ENCODE results near the gene ARPC4. TPM values are rescaled to one million over a fixed set of nuclear protein-coding genes. Genes with fewer than 3 reads are reported as not detected.

Gene ARPC4
- total and polyA plus RNA-seq, 2 donors (not counting 3 experiments of a cell fraction or from before 2014, with no cell fraction given), result 181 to 197 TPM

DNA sequence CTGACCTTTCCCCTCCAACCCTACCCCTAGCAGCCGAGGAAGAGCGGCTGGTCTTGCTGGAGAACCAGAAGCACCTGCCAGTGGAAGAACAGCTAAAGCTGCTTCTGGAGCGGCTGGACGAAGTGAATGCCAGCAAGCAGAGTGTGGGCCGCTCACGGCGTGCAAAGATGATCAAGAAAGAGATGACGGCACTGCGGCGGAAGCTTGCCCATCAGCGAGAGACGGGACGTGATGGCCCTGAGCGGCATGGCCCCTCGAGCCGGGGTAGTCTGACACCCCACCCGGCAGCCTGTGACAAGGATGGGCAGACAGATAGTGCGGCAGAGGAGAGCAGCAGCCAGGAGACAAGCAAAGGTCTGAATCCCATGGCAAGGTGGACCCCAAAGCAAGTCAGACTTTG is 49.3 kb upstream of the ARPC4 start:
- ChIA-PET CTCF (no interaction called here), POLR2A (no interaction called here)
- intact Hi-C loops (cut with micrococcal nuclease), result no loop called here
- FAIRE-seq, result no peak
- no peak overlapping the region for H3K4me3 ChIP-seq (replicated peaks in 1 of 3; ENCODE audit: insufficient read depth in 1 of 3, low read depth in 1 of 3, low read length in 3 of 3)
- dilution Hi-C loops (cut with MboI; ENCODE audit: extremely low pct_ligation_motif_present, low sequenced_read_pairs), result no loop called here
- no peaks in the 10 kb centered on the region for H3K79me2 ChIP-seq (ENCODE audit: control insufficient read depth, insufficient read depth, low read length)
- no TSS peak for BruUV-seq (replicated peaks)
- peaks cover 37 to 84% of the 10 kb centered on the region in 2 experiments for H3K36me3 ChIP-seq (ENCODE audit: control insufficient read depth in 2 of 2, extremely low read depth in 1 of 2, insufficient read depth in 2 of 2, low read length in 2 of 2)
- no peak overlapping the region for H2AFZ ChIP-seq (ENCODE audit: low read depth, low read length)
- no peak for DNase-seq (ENCODE audit: low read depth, low spot score)
- H3K27ac ChIP-seq (ENCODE audit: insufficient read depth, low read depth, low read length), result no peak overlapping the region
- no peaks in the 10 kb centered on the region for H4K20me1 ChIP-seq (replicated peaks; ENCODE audit: control insufficient read depth, extremely low read depth, insufficient read depth, low read length)
- H3K4me2 ChIP-seq (ENCODE audit: insufficient read depth, low read length), result no peak overlapping the region
- H3K9me3 ChIP-seq (replicated peaks; ENCODE audit: control insufficient read depth, insufficient read depth, low read length), result no peaks in the 10 kb centered on the region
- peaks cover 16% of the 10 kb centered on the region for H3K4me1 ChIP-seq (ENCODE audit: control insufficient read depth, extremely low read depth, insufficient read depth, low read length)
- H3K27me3 ChIP-seq (ENCODE audit: control insufficient read depth in 2 of 2, insufficient read depth in 2 of 2, low read length in 2 of 2), result no peaks in the 10 kb centered on the region
- TF ChIP-seq, protein P1, sequence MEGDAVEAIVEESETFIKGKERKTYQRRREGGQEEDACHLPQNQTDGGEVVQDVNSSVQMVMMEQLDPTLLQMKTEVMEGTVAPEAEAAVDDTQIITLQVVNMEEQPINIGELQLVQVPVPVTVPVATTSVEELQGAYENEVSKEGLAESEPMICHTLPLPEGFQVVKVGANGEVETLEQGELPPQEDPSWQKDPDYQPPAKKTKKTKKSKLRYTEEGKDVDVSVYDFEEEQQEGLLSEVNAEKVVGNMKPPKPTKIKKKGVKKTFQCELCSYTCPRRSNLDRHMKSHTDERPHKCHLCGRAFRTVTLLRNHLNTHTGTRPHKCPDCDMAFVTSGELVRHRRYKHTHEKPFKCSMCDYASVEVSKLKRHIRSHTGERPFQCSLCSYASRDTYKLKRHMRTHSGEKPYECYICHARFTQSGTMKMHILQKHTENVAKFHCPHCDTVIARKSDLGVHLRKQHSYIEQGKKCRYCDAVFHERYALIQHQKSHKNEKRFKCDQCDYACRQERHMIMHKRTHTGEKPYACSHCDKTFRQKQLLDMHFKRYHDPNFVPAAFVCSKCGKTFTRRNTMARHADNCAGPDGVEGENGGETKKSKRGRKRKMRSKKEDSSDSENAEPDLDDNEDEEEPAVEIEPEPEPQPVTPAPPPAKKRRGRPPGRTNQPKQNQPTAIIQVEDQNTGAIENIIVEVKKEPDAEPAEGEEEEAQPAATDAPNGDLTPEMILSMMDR (IDR thresholded peaks at IDR 0.05; ENCODE audit: extremely low read depth in 1 of 2, insufficient read depth in 1 of 2, low read depth in 1 of 2, low read length in 2 of 2), result no peak
- TF ChIP-seq EZH2 (IDR thresholded peaks at IDR 0.05; ENCODE audit: borderline replicate concordance, low read depth, low read length, severe bottlenecking) (no peak), POLR2A (IDR thresholded peaks at IDR 0.05; ENCODE audit: low read depth, low read length) (no peak)
- no peaks in the 10 kb centered on the region for H3K9me1 ChIP-seq (replicated peaks; ENCODE audit: control insufficient read depth, extremely low read depth, insufficient read depth, low read length)
- no peak overlapping the region for H3K9ac ChIP-seq (replicated peaks; ENCODE audit: extremely low read depth, insufficient read depth, low read length)

DNA sequence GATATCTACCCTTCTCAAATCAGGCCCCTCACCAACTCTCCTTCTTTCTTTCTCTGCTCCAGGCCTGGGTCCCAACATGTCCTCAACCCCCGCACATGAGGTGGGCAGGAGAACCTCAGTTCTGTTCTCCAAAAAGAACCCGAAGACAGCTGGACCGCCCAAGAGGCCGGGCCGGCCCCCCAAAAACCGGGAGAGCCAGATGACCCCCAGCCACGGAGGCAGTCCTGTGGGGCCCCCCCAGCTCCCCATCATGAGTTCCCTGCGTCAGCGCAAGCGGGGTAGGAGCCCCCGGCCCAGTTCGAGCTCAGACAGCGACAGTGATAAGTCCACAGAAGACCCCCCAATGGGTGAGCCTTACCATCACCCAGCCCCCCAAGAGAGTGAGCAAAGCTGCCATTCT is 48.7 kb upstream of the ARPC4 start:
- peaks cover 18% of the 10 kb centered on the region for H3K4me1 ChIP-seq (ENCODE audit: control insufficient read depth, extremely low read depth, insufficient read depth, low read length)
- dilution Hi-C loops (cut with MboI; ENCODE audit: extremely low pct_ligation_motif_present, low sequenced_read_pairs) (no loop called here), intact Hi-C loops (cut with micrococcal nuclease) (no loop called here)
- no peaks in the 10 kb centered on the region for H3K27me3 ChIP-seq (ENCODE audit: control insufficient read depth in 2 of 2, insufficient read depth in 2 of 2, low read length in 2 of 2)
- no peak overlapping the region for H3K4me3 ChIP-seq (replicated peaks in 1 of 3; ENCODE audit: insufficient read depth in 1 of 3, low read depth in 1 of 3, low read length in 3 of 3)
- H3K9me3 ChIP-seq (replicated peaks; ENCODE audit: control insufficient read depth, insufficient read depth, low read length), result no peaks in the 10 kb centered on the region
- H3K79me2 ChIP-seq (ENCODE audit: control insufficient read depth, insufficient read depth, low read length), result no peaks in the 10 kb centered on the region
- H3K9me1 ChIP-seq (replicated peaks; ENCODE audit: control insufficient read depth, extremely low read depth, insufficient read depth, low read length), result no peaks in the 10 kb centered on the region
- peaks cover 34 to 79% of the 10 kb centered on the region in 2 experiments for H3K36me3 ChIP-seq (ENCODE audit: control insufficient read depth in 2 of 2, extremely low read depth in 1 of 2, insufficient read depth in 2 of 2, low read length in 2 of 2)
- H4K20me1 ChIP-seq (replicated peaks; ENCODE audit: control insufficient read depth, extremely low read depth, insufficient read depth, low read length), result no peaks in the 10 kb centered on the region
- H3K4me2 ChIP-seq (ENCODE audit: insufficient read depth, low read length), result no peak overlapping the region
- POLR2A ChIA-PET, result interaction anchor here (0.7 kb wide), 1 partner anchor 43 kb away, joined by 8 read pairs; no protein-coding TSS in a partner anchor
- DNase-seq (ENCODE audit: low read depth, low spot score), result no peak
- CTCF ChIA-PET, result interaction anchor here (1.1 kb wide), 1 partner anchor 13 kb away, joined by 3 read pairs; the partner anchor contains the start of gene BRPF1
- no TSS peak for BruUV-seq (replicated peaks)
- no peak overlapping the region for H3K27ac ChIP-seq (ENCODE audit: insufficient read depth, low read depth, low read length)
- no peak overlapping the region for H3K9ac ChIP-seq (replicated peaks; ENCODE audit: extremely low read depth, insufficient read depth, low read length)
- no peak for FAIRE-seq
- H2AFZ ChIP-seq (ENCODE audit: low read depth, low read length), result no peak overlapping the region
- TF ChIP-seq POLR2AphosphoS5 (IDR thresholded peaks at IDR 0.05; ENCODE audit: insufficient read depth, low read depth, low read length), result no peak
- TF ChIP-seq, protein P1 (IDR thresholded peaks at IDR 0.05; ENCODE audit: extremely low read depth in 1 of 2, insufficient read depth in 1 of 2, low read depth in 1 of 2, low read length in 2 of 2), result no peak
- TF ChIP-seq, protein P2, sequence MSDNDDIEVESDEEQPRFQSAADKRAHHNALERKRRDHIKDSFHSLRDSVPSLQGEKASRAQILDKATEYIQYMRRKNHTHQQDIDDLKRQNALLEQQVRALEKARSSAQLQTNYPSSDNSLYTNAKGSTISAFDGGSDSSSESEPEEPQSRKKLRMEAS (IDR thresholded peaks at IDR 0.05; ENCODE audit: insufficient read depth, insufficient read length), result no peak
- TF ChIP-seq FOS (IDR thresholded peaks at IDR 0.05; ENCODE audit: borderline replicate concordance, insufficient read depth, low read length), result no peak
- no peak for TF ChIP-seq POLR2A (IDR thresholded peaks at IDR 0.05; ENCODE audit: low read depth, low read length)
- TF ChIP-seq GATA2 (IDR thresholded peaks at IDR 0.05; ENCODE audit: insufficient read depth, insufficient read length, low read depth, low read length), result no peak
- TF ChIP-seq EZH2 (IDR thresholded peaks at IDR 0.05; ENCODE audit: borderline replicate concordance, low read depth, low read length, severe bottlenecking), result no peak
- TF ChIP-seq MYC (IDR thresholded peaks at IDR 0.05; ENCODE audit: low read depth, low read length), result no peak
- no peak for TF ChIP-seq JUN (IDR thresholded peaks at IDR 0.05; ENCODE audit: borderline replicate concordance, insufficient read depth, insufficient read length, low read depth)
